ENCODE results near the gene FBXO39.

DNA sequence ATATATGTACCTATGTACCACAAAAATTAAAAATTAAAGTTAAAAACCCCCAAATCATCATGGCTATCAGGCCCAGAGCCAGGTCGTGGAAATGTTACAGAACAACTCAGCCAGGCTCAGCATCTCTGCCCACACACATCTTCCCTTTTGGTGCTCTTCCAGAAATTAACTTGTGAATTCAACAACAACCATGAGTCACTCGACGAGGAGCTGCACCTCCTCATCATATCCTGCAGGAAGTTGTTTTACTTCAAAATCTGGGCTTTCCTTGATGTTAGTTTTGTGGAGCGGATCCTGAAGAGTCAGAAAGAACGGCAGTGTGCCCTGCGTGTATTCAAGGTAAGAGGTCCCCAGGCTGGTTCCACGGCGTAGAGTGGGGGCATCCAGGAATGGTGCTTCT is 10.6 kb downstream of the FBXO39 start:
- TF ChIP-seq CTCF (IDR thresholded peaks at IDR 0.05): no peak
- TF ChIP-seq POLR2A (IDR thresholded peaks at IDR 0.05): no peak

Data from prostate gland (tissue), 2 donors.